ENCODE data around the gene LHFPL6.

The LHFPL6 gene

GRCh38 chr13:39414339-39414738, 188.7 kb downstream of the LHFPL6 start:
- H3K4me1 Mint-ChIP-seq = no peaks in the 10 kb centered on the region
- H3K9me3 Mint-ChIP-seq = no peaks in the 10 kb centered on the region
- no peak overlapping the region for H3K4me3 Mint-ChIP-seq
- DNase-seq (ENCODE audit: low spot score in 2 of 2) (no peak), ATAC-seq (no peak)
- H3K36me3 Mint-ChIP-seq = no peaks in the 10 kb centered on the region
- H3K27ac Mint-ChIP-seq = no peak overlapping the region

GRCh38 chr13:39411511-39411910, 191.5 kb downstream of the LHFPL6 start:
- DNase-seq (ENCODE audit: low spot score in 2 of 2) (no peak), ATAC-seq (no peak)
- no peak overlapping the region for H3K27ac Mint-ChIP-seq
- no peak overlapping the region for H3K4me3 Mint-ChIP-seq
- H3K36me3 Mint-ChIP-seq = no peaks in the 10 kb centered on the region
- H3K9me3 Mint-ChIP-seq = no peaks in the 10 kb centered on the region
- H3K4me1 Mint-ChIP-seq = no peaks in the 10 kb centered on the region

GRCh38 chr13:39410964-39411363, 192.0 kb downstream of the LHFPL6 start:
- H3K36me3 Mint-ChIP-seq = no peaks in the 10 kb centered on the region
- no peaks in the 10 kb centered on the region for H3K4me1 Mint-ChIP-seq
- no peak for DNase-seq (ENCODE audit: low spot score in 2 of 2)
- H3K9me3 Mint-ChIP-seq = no peaks in the 10 kb centered on the region
- ATAC-seq = no peak
- H3K27ac Mint-ChIP-seq = no peak overlapping the region
- no peak overlapping the region for H3K4me3 Mint-ChIP-seq

- Mint-ChIP-seq H3K9me3 (no peaks in the 10 kb centered on the region), H3K36me3 (no peaks in the 10 kb centered on the region), H3K27ac (no peak overlapping the region), H3K4me3 (no peak overlapping the region), H3K4me1 (no peaks in the 10 kb centered on the region)
- ATAC-seq = no peak
- no peak for DNase-seq (ENCODE audit: low spot score in 2 of 2)
These were observed 192.7 kb downstream of the LHFPL6 start for GRCh38 chr13:39410096-39410901.

- no peaks in the 10 kb centered on the region for H3K36me3 Mint-ChIP-seq
- ATAC-seq (no peak), DNase-seq (ENCODE audit: low spot score in 2 of 2) (no peak)
- H3K4me1 Mint-ChIP-seq = no peaks in the 10 kb centered on the region
- no peak overlapping the region for H3K4me3 Mint-ChIP-seq
- no peaks in the 10 kb centered on the region for H3K9me3 Mint-ChIP-seq
- H3K27ac Mint-ChIP-seq = no peak overlapping the region
These were observed 194.5 kb downstream of the LHFPL6 start for GRCh38 chr13:39408512-39408911.

GRCh38 chr13:39407786-39408185, 195.2 kb downstream of the LHFPL6 start:
- H3K27ac Mint-ChIP-seq = no peak overlapping the region
- no peak overlapping the region for H3K4me3 Mint-ChIP-seq
- DNase-seq (ENCODE audit: low spot score in 2 of 2) = no peak
- no peak for ATAC-seq
- H3K4me1 Mint-ChIP-seq = no peaks in the 10 kb centered on the region
- no peaks in the 10 kb centered on the region for H3K9me3 Mint-ChIP-seq
- no peaks in the 10 kb centered on the region for H3K36me3 Mint-ChIP-seq

- Mint-ChIP-seq H3K4me3 (no peak overlapping the region), H3K9me3 (no peaks in the 10 kb centered on the region), H3K4me1 (no peaks in the 10 kb centered on the region), H3K36me3 (no peaks in the 10 kb centered on the region), H3K27ac (no peak overlapping the region)
- no peak for DNase-seq (ENCODE audit: low spot score in 2 of 2)
- no peak for ATAC-seq
These were observed 195.9 kb downstream of the LHFPL6 start for GRCh38 chr13:39407138-39407537.

- no peaks in the 10 kb centered on the region for H3K4me1 Mint-ChIP-seq
- H3K36me3 Mint-ChIP-seq = no peaks in the 10 kb centered on the region
- H3K27ac Mint-ChIP-seq = no peak overlapping the region
- no peaks in the 10 kb centered on the region for H3K9me3 Mint-ChIP-seq
- ATAC-seq = no peak
- no peak for DNase-seq (ENCODE audit: low spot score in 2 of 2)
- H3K4me3 Mint-ChIP-seq = no peak overlapping the region
These were observed 196.3 kb downstream of the LHFPL6 start for GRCh38 chr13:39406688-39407087.

- H3K9me3 Mint-ChIP-seq = no peaks in the 10 kb centered on the region
- H3K36me3 Mint-ChIP-seq = no peaks in the 10 kb centered on the region
- H3K4me1 Mint-ChIP-seq = no peaks in the 10 kb centered on the region
- ATAC-seq (no peak), DNase-seq (ENCODE audit: low spot score in 2 of 2) (no peak)
- no peak overlapping the region for H3K4me3 Mint-ChIP-seq
- H3K27ac Mint-ChIP-seq = no peak overlapping the region
These were observed 197.3 kb downstream of the LHFPL6 start for GRCh38 chr13:39405596-39406205.

- H3K4me1 Mint-ChIP-seq = no peaks in the 10 kb centered on the region
- H3K27ac Mint-ChIP-seq = no peak overlapping the region
- ATAC-seq (no peak), DNase-seq (ENCODE audit: low spot score in 2 of 2) (no peak)
- no peaks in the 10 kb centered on the region for H3K36me3 Mint-ChIP-seq
- H3K9me3 Mint-ChIP-seq = no peaks in the 10 kb centered on the region
- H3K4me3 Mint-ChIP-seq = no peak overlapping the region
These were observed 197.9 kb downstream of the LHFPL6 start for GRCh38 chr13:39405107-39405506.

GRCh38 chr13:39403106-39403505, 199.9 kb downstream of the LHFPL6 start:
- Mint-ChIP-seq H3K4me1 (no peaks in the 10 kb centered on the region), H3K36me3 (no peaks in the 10 kb centered on the region), H3K4me3 (no peak overlapping the region), H3K27ac (no peak overlapping the region), H3K9me3 (no peaks in the 10 kb centered on the region)
- no peak for DNase-seq (ENCODE audit: low spot score in 2 of 2)
- no peak for ATAC-seq

GRCh38 chr13:39402221-39402970, 200.6 kb downstream of the LHFPL6 start:
- no peak overlapping the region for H3K4me3 Mint-ChIP-seq
- ATAC-seq = no peak
- DNase-seq (ENCODE audit: low spot score in 2 of 2) = no peak
- H3K9me3 Mint-ChIP-seq = no peaks in the 10 kb centered on the region
- no peak overlapping the region for H3K27ac Mint-ChIP-seq
- no peaks in the 10 kb centered on the region for H3K36me3 Mint-ChIP-seq
- H3K4me1 Mint-ChIP-seq = no peaks in the 10 kb centered on the region

- Mint-ChIP-seq H3K27ac (no peak overlapping the region), H3K9me3 (no peaks in the 10 kb centered on the region), H3K4me3 (no peak overlapping the region), H3K36me3 (no peaks in the 10 kb centered on the region), H3K4me1 (no peaks in the 10 kb centered on the region)
- ATAC-seq = no peak
- no peak for DNase-seq (ENCODE audit: low spot score in 2 of 2)
These were observed 201.2 kb downstream of the LHFPL6 start for GRCh38 chr13:39401756-39402155.

GRCh38 chr13:39401046-39401705, 201.8 kb downstream of the LHFPL6 start:
- Mint-ChIP-seq H3K27ac (no peak overlapping the region), H3K9me3 (no peaks in the 10 kb centered on the region), H3K4me3 (no peak overlapping the region), H3K36me3 (no peaks in the 10 kb centered on the region), H3K4me1 (no peaks in the 10 kb centered on the region)
- ATAC-seq (no peak), DNase-seq (ENCODE audit: low spot score in 2 of 2) (no peak)

GRCh38 chr13:39399102-39399501, 203.9 kb downstream of the LHFPL6 start:
- no peak for DNase-seq (ENCODE audit: low spot score in 2 of 2)
- ATAC-seq = no peak
- no peaks in the 10 kb centered on the region for H3K4me1 Mint-ChIP-seq
- H3K27ac Mint-ChIP-seq = no peak overlapping the region
- H3K36me3 Mint-ChIP-seq = no peaks in the 10 kb centered on the region
- no peak overlapping the region for H3K4me3 Mint-ChIP-seq
- H3K9me3 Mint-ChIP-seq = no peaks in the 10 kb centered on the region
